Natural killer cell (primary cell): ENCODE data around the gene TRAF3IP3. TPM values are rescaled to one million over a fixed set of nuclear protein-coding genes. Genes with fewer than 3 reads are reported as not detected.

Experiments
- ATAC-seq, 3 donors: fragments of 150-1000 bp in 2 of 3; fragments of 200-7000 bp in 1 of 3; cut with Tn5 transposase; 1 replicate in 1 of 3; 2 replicates in 2 of 3; pipeline ENCODE4 v1.10.0; 2021; ENCODE audit warnings: mild to moderate bottlenecking in 2 of 3, moderate library complexity in 2 of 3
- DNase-seq, 2 donors: peaks; one replicate each; pipeline versions ENCODE4 v3.0.0 to v3.0.0-alpha.2; 2013 to 2021; ENCODE audit warnings: mixed read lengths in 1 of 2
- H3K27ac ChIP-seq: one replicate; pipeline ENCODE4 v1.5.1; 2013; ENCODE audit warnings: mild to moderate bottlenecking, low read length
- H3K27me3 ChIP-seq: one replicate; pipeline ENCODE4 v1.6.1; 2013; ENCODE audit warnings: low read length; ENCODE audit not compliant: control insufficient read depth, insufficient read depth
- H3K36me3 ChIP-seq: one replicate; pipeline ENCODE4 v1.6.1; 2013; ENCODE audit warnings: low read length; ENCODE audit not compliant: control insufficient read depth, insufficient read depth
- H3K4me1 ChIP-seq: one replicate; pipeline ENCODE4 v1.6.1; 2013; ENCODE audit warnings: low read length; ENCODE audit not compliant: control insufficient read depth, insufficient read depth
- H3K4me3 ChIP-seq: one replicate; pipeline ENCODE4 v1.5.1; 2013; ENCODE audit warnings: low read length
- H3K9me3 ChIP-seq: one replicate; pipeline ENCODE4 v1.6.1; 2013; ENCODE audit warnings: low read length; ENCODE audit not compliant: control insufficient read depth, insufficient read depth
- H3K27ac Mint-ChIP-seq, 2 donors: one replicate each; pipeline ENCODE4 v1.8.0; 2022; ENCODE audit warnings: mild to moderate bottlenecking in 2 of 2, mixed read lengths in 2 of 2, moderate library complexity in 1 of 2
- H3K27me3 Mint-ChIP-seq, 2 donors: one replicate each; pipeline ENCODE4 v1.8.0; 2022; ENCODE audit warnings: low read depth in 2 of 2, mixed read lengths in 2 of 2
- H3K36me3 Mint-ChIP-seq: one replicate; pipeline ENCODE4 v1.8.0; 2022; ENCODE audit warnings: mixed read lengths
- H3K4me1 Mint-ChIP-seq, 2 donors: one replicate each; pipeline ENCODE4 v1.8.0; 2022; ENCODE audit warnings: mixed read lengths in 2 of 2
- H3K4me3 Mint-ChIP-seq: one replicate; pipeline ENCODE4 v1.8.0; 2022; ENCODE audit warnings: mild to moderate bottlenecking, moderate library complexity, mixed read lengths
- H3K9me3 Mint-ChIP-seq, 2 donors: one replicate each; pipeline ENCODE4 v1.8.0; 2022; ENCODE audit warnings: mixed read lengths in 2 of 2
- WGBS: methylation state at CpG from one replicate; pipeline ENCODE4 v1.1.7; 2013; ENCODE audit warnings: missing lambda C conversion rate; ENCODE audit not compliant: insufficient coverage; 5-methylcytosine and 5-hydroxymethylcytosine counted together
- intact Hi-C: fragments of 100-400 bp; cut with micrococcal nuclease; formaldehyde crosslinking; loops from one replicate; pipeline ENCODE4 v1.14.2; 2022
- total RNA-seq, 4 donors: library from RNA; stranded (reverse); fragments of 120-200 nt in 1 of 4; gene quantifications; one replicate each; pipeline versions ENCODE4 v1.2.3 to v1.2.4, GENCODE V29; 2013 to 2022
- TF ChIP-seq, protein P1 (sequence below): fragments of 200-600 bp; IDR thresholded peaks from one replicate; pipeline ENCODE4 v1.8.0; 2022; ENCODE audit warnings: antibody characterized with exemption

Gene TRAF3IP3
- total RNA-seq, 3 donors from 2014 or later (not counting 1 experiment from before 2014, with no cell fraction given) = 273 to 354 (median 287) TPM

DNA sequence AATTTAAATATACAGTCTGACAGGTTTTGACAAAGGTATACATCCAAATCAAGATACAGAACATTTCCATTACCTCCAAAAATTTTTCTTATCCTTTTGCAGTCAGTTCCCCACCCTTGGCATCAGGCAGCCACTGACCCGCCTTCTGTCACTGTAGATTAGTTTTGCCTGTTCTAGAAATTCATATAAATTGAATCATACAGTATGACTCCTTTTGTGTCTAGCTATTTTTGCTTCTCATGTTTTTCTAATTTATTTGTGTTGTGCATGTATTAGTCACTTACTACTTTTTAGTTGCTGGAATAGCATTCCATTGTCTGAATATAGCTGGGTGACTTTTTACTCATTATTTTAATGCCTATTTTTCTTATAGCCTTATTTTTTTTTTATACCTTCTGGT, 75.8 kb downstream of the TRAF3IP3 start:
- intact Hi-C loops = no loop called here
- Histone ChIP-seq H3K4me1 (peaks cover 19% of the 10 kb centered on the region), H3K36me3 (peaks cover 56% of the 10 kb centered on the region), H3K9me3 (no peaks in the 10 kb centered on the region), H3K27me3 (no peaks in the 10 kb centered on the region), H3K4me3 (no peak overlapping the region), H3K27ac (no peak overlapping the region)
- no peak for ATAC-seq
- no peak overlapping the region for H3K27ac Mint-ChIP-seq
- no peak for DNase-seq
- H3K4me3 Mint-ChIP-seq = no peak overlapping the region
- no CpG with 5 or more reads among the region's 1 CpG for WGBS
- H3K9me3 Mint-ChIP-seq = no peaks in the 10 kb centered on the region
- TF ChIP-seq, protein P1, sequence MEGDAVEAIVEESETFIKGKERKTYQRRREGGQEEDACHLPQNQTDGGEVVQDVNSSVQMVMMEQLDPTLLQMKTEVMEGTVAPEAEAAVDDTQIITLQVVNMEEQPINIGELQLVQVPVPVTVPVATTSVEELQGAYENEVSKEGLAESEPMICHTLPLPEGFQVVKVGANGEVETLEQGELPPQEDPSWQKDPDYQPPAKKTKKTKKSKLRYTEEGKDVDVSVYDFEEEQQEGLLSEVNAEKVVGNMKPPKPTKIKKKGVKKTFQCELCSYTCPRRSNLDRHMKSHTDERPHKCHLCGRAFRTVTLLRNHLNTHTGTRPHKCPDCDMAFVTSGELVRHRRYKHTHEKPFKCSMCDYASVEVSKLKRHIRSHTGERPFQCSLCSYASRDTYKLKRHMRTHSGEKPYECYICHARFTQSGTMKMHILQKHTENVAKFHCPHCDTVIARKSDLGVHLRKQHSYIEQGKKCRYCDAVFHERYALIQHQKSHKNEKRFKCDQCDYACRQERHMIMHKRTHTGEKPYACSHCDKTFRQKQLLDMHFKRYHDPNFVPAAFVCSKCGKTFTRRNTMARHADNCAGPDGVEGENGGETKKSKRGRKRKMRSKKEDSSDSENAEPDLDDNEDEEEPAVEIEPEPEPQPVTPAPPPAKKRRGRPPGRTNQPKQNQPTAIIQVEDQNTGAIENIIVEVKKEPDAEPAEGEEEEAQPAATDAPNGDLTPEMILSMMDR = no peak
- H3K27me3 Mint-ChIP-seq = no peaks in the 10 kb centered on the region
- H3K4me1 Mint-ChIP-seq = peaks cover 13 to 27% of the 10 kb centered on the region in 2 donors
- peaks cover 15% of the 10 kb centered on the region for H3K36me3 Mint-ChIP-seq

Other genes starting within 250 kb of the TRAF3IP3 start
- not detected for gene CAMK1G, start 172.3 kb upstream of the TRAF3IP3 start, total RNA-seq
- gene LAMB3, start 103.6 kb upstream of the TRAF3IP3 start, total RNA-seq = 1 to 10 TPM; 1.2 to 2.3 (median 1.4) TPM
- gene G0S2, start 80.6 kb upstream of the TRAF3IP3 start, total RNA-seq = 100 to 1,000 TPM in 1 of 3 donors, 10 to 100 TPM in 2; 15.3 to 132 (median 22.0) TPM
- gene HSD11B1, start 51.2 kb upstream of the TRAF3IP3 start, total RNA-seq = not detected
- gene C1orf74, start 28.5 kb downstream of the TRAF3IP3 start, total RNA-seq = under 1 TPM; 0.75 to 0.88 (median 0.80) TPM
- 10 to 100 TPM in 1 of 3 donors, 1 to 10 TPM in 2; 2.5 to 11.2 (median 3.8) TPM for gene IRF6, start 50.1 kb downstream of the TRAF3IP3 start, total RNA-seq
- gene UTP25, start 71.9 kb downstream of the TRAF3IP3 start, total RNA-seq = 1 to 10 TPM; 6.0 to 8.9 (median 8.3) TPM
- gene SYT14, start 182.2 kb downstream of the TRAF3IP3 start, total RNA-seq = not detected